Thyroid gland (tissue), 4 donors: ENCODE measurements around the gene MARK2. TPM values are rescaled to one million over a fixed set of nuclear protein-coding genes. Genes with fewer than 3 reads are reported as not detected.

Experiments
- DNase-seq, 2 donors: peaks; one replicate each; pipeline ENCODE4 v3.0.0-alpha.2; 2019
- H3K27ac ChIP-seq, 3 donors: fragments of 200-600 bp; sonication (generic); 1 replicate in 2 of 3; 2 replicates in 1 of 3; pipeline ENCODE4 v1.5.1; 2016 to 2019; ENCODE audit warnings: mild to moderate bottlenecking in 1 of 3, moderate library complexity in 1 of 3
- H3K27me3 ChIP-seq: fragments of 200-600 bp; sonication (generic); one replicate; pipeline ENCODE4 v1.5.1; 2019
- H3K36me3 ChIP-seq, 2 donors: fragments of 200-600 bp; sonication (generic); one replicate each; pipeline ENCODE4 v1.5.1; 2016 to 2019
- H3K4me1 ChIP-seq, 2 donors: fragments of 200-600 bp; sonication (generic); one replicate each; pipeline ENCODE4 v1.5.1; 2017 to 2019
- H3K4me3 ChIP-seq, 3 donors: fragments of 200-600 bp; sonication (generic); replicated peaks in 1 of 3; 1 replicate in 2 of 3; 2 replicates in 1 of 3; pipeline ENCODE4 v1.5.1; 2016; ENCODE audit warnings: mild to moderate bottlenecking in 1 of 3
- H3K9me3 ChIP-seq: fragments of 200-600 bp; sonication (generic); one replicate; pipeline ENCODE4 v1.5.1; 2017
- CTCF ChIP-seq, 6 experiments: fragments of 200-600 bp in 3 of 6; fragments of 450-650 bp in 3 of 6; sonication (generic) in 3 of 6; IDR thresholded peaks; one replicate each; pipeline ENCODE4 v1.5.1; 2016 to 2019; ENCODE audit warnings: antibody characterized with exemption in 6 of 6, mild to moderate bottlenecking in 2 of 6, inconsistent platforms in 1 of 6, moderate library complexity in 1 of 6
- POLR2A ChIP-seq, 2 donors: fragments of 450-650 bp; IDR thresholded peaks; one replicate each; pipeline ENCODE4 v1.6.1; 2017; ENCODE audit warnings: antibody characterized with exemption in 2 of 2, mild to moderate bottlenecking in 2 of 2, moderate library complexity in 1 of 2
- WGBS, 2 donors: methylation state at CpG; one replicate each; pipeline ENCODE4 v1.1.5; 2017; 5-methylcytosine and 5-hydroxymethylcytosine counted together
- intact Hi-C: fragments of 100-400 bp; cut with DNase I; formaldehyde crosslinking; loops from one replicate; pipeline ENCODE4 v1.15.1; 2023
- total RNA-seq, 4 donors: library from RNA; depleted of rRNA; stranded (reverse); fragments of >200 nt; gene quantifications; one replicate each; pipeline ENCODE4 v1.2.3, GENCODE V29; 2016

Gene MARK2
- total RNA-seq, 4 donors from 2014 or later: 28.2 to 57.7 (median 48.6) TPM

- Histone ChIP-seq H3K27ac (peak within 1 kb of the TSS in 2 of 3 donors; percentile 52 to 61), H3K4me1 (peaks cover 10 to 13% of the 10 kb centered on the region in 2 donors), H3K36me3 (peaks cover 4 to 5% of the 10 kb centered on the region in 2 donors), H3K27me3 (no peaks in the 10 kb centered on the region), H3K4me3 (peak within 1 kb of the TSS; percentile 78 to 92 (median 88)), H3K9me3 (no peaks in the 10 kb centered on the region)
- intact Hi-C loops: loop anchor here (10.0 kb wide), 1 partner anchor 48 kb away; the partner anchor contains the start of gene ZFTA
- 0 to 3% methylated on average over 7 to 10 of the region's 65 CpGs for WGBS, 2 donors
- peak; percentile 79 for DNase-seq
- TF ChIP-seq POLR2A (IDR thresholded peaks at IDR 0.05): peak in 1 of 2 donors; percentile 72
- no peak for TF ChIP-seq CTCF (IDR thresholded peaks at IDR 0.05)
These were observed 25.8 kb upstream of the MARK2 start, which contains the start of gene SPINDOC for GRCh38 chr11:63813035-63813562. Gene SPINDOC, plus strand, starts transcription at chr11:63813456. Its CDS starts 231 bp downstream, at chr11:63813687.

GRCh38 chr11:63813563-63814382 lies 25.1 kb upstream of the MARK2 start:
- peak in 1 of 6 experiments; percentile 4 for TF ChIP-seq CTCF (IDR thresholded peaks at IDR 0.05)
- no peak for TF ChIP-seq POLR2A (IDR thresholded peaks at IDR 0.05)
- Histone ChIP-seq H3K4me1 (peaks cover 10 to 13% of the 10 kb centered on the region in 2 donors), H3K27me3 (no peaks in the 10 kb centered on the region), H3K27ac (peak overlapping the region in 2 of 3 donors; percentile 52 to 61), H3K36me3 (peaks cover 11 to 12% of the 10 kb centered on the region in 2 donors), H3K9me3 (no peaks in the 10 kb centered on the region), H3K4me3 (peak overlapping the region; percentile 78 to 92 (median 88))
- DNase-seq: peak; percentile 49 to 65
- 0 to 1% methylated on average over 19 to 28 of the region's 74 CpGs for WGBS, 2 donors
- intact Hi-C loops: loop anchor here (10.0 kb wide), 1 partner anchor 49 kb away; the partner anchor contains the start of gene ZFTA

GRCh38 chr11:63814383-63814736 lies 24.6 kb upstream of the MARK2 start:
- H3K27me3 ChIP-seq: no peaks in the 10 kb centered on the region
- H3K27ac ChIP-seq: no peak overlapping the region
- H3K4me1 ChIP-seq: peaks cover 10 to 13% of the 10 kb centered on the region in 2 donors
- intact Hi-C loops: loop anchor here (10.0 kb wide), 1 partner anchor 50 kb away; the partner anchor contains the start of gene ZFTA
- peaks cover 17 to 18% of the 10 kb centered on the region in 2 donors for H3K36me3 ChIP-seq
- no peak for DNase-seq
- no peak for TF ChIP-seq CTCF (IDR thresholded peaks at IDR 0.05)
- no peak for TF ChIP-seq POLR2A (IDR thresholded peaks at IDR 0.05)
- no peaks in the 10 kb centered on the region for H3K9me3 ChIP-seq
- peak overlapping the region in 2 of 3 donors; percentile 88 to 92 for H3K4me3 ChIP-seq
- 21 to 22% methylated on average over 7 of the region's 7 CpGs for WGBS, 2 donors

- Histone ChIP-seq H3K27me3 (no peaks in the 10 kb centered on the region), H3K36me3 (peaks cover 27 to 30% of the 10 kb centered on the region in 2 donors), H3K27ac (no peak overlapping the region), H3K9me3 (no peaks in the 10 kb centered on the region), H3K4me3 (no peak overlapping the region), H3K4me1 (peaks cover 10 to 13% of the 10 kb centered on the region in 2 donors)
- TF ChIP-seq POLR2A (IDR thresholded peaks at IDR 0.05) (no peak), CTCF (IDR thresholded peaks at IDR 0.05) (no peak)
- WGBS, 2 donors: 94 to 97% methylated on average over 6 of the region's 6 CpGs
- no peak for DNase-seq
- intact Hi-C loops: loop anchor here (10.0 kb wide), 1 partner anchor 51 kb away; the partner anchor contains the start of gene ZFTA
These were observed 22.7 kb upstream of the MARK2 start for GRCh38 chr11:63816166-63816565.
